ENCODE measurements around the gene PARP4.
"Not testable (repeated sequence)": the region's sequence is repeated elsewhere in the genome, so short reads cannot be mapped to it uniquely, and the experiment has no call there.

PARP4 gene

GRCh38 chr13:24506698-24507335 is 5.8 kb downstream of the PARP4 start:
- no peaks in the 10 kb centered on the region; the same call in 1 of the 2 replicates for H4K20me1 ChIP-seq (ENCODE audit: low read depth, low read length)
- no peaks in the 10 kb centered on the region for H3K9me3 ChIP-seq (ENCODE audit: insufficient read depth, low read length)
- no peak overlapping the region for H3K27ac ChIP-seq (ENCODE audit: low read depth, low read length)
- H2AFZ ChIP-seq (ENCODE audit: low read depth, low read length, severe bottlenecking), result no peak overlapping the region
- H3K9me2 ChIP-seq (replicated peaks; ENCODE audit: insufficient read depth, low read length), result no peaks in the 10 kb centered on the region
- no peaks in the 10 kb centered on the region for H3K27me3 ChIP-seq (ENCODE audit: low read length)
- no peaks in the 10 kb centered on the region for H3K36me3 ChIP-seq (ENCODE audit: low read length)
- no peak for TF ChIP-seq EZH2phosphoT487 (conservative IDR thresholded peaks at IDR 0.05; ENCODE audit: low read length)
- TF ChIP-seq, protein P1, sequence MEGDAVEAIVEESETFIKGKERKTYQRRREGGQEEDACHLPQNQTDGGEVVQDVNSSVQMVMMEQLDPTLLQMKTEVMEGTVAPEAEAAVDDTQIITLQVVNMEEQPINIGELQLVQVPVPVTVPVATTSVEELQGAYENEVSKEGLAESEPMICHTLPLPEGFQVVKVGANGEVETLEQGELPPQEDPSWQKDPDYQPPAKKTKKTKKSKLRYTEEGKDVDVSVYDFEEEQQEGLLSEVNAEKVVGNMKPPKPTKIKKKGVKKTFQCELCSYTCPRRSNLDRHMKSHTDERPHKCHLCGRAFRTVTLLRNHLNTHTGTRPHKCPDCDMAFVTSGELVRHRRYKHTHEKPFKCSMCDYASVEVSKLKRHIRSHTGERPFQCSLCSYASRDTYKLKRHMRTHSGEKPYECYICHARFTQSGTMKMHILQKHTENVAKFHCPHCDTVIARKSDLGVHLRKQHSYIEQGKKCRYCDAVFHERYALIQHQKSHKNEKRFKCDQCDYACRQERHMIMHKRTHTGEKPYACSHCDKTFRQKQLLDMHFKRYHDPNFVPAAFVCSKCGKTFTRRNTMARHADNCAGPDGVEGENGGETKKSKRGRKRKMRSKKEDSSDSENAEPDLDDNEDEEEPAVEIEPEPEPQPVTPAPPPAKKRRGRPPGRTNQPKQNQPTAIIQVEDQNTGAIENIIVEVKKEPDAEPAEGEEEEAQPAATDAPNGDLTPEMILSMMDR (IDR thresholded peaks at IDR 0.05; ENCODE audit: insufficient read depth, low read length, poor library complexity, severe bottlenecking), result no peak
- peaks cover 60% of the 10 kb centered on the region for H3K79me2 ChIP-seq (ENCODE audit: insufficient read depth, low read length)
- H3F3A ChIP-seq (ENCODE audit: insufficient read depth), result no peaks in the 10 kb centered on the region
- no peak overlapping the region for H3K4me3 ChIP-seq (ENCODE audit: insufficient read depth, low read length, poor library complexity, severe bottlenecking)
- H3K9ac ChIP-seq (ENCODE audit: low read length), result no peak overlapping the region
- H3K4me2 ChIP-seq (ENCODE audit: low read depth, low read length, poor library complexity, severe bottlenecking), result no peak overlapping the region

DNA sequence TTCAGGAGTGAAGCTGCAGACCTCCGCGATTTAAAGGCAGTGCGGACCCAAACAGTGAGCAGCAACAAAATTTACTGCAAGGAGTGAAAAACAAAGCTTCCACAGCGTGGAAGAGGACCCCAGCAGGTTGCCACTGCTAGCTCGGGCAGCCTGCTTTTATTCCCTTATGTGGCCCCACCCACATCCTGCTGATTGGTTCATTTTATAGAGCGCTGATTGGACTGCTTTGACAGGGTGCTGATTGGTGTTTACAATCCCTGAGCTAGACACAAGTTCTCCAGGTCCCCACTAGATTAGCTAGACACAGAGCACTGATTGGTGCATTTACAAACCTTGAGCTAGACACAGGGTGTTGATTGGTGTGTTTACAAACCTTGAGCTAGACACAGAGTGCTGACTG is 6.3 kb downstream of the PARP4 start:
- not testable (repeated sequence) for H3K9me3 ChIP-seq (ENCODE audit: insufficient read depth, low read length); H3K36me3 ChIP-seq (ENCODE audit: low read length); H3F3A ChIP-seq (ENCODE audit: insufficient read depth); H3K4me3 ChIP-seq (ENCODE audit: insufficient read depth, low read length, poor library complexity, severe bottlenecking); H3K27me3 ChIP-seq (ENCODE audit: low read length); H3K9ac ChIP-seq (ENCODE audit: low read length); H2AFZ ChIP-seq (ENCODE audit: low read depth, low read length, severe bottlenecking); H3K27ac ChIP-seq (ENCODE audit: low read depth, low read length); H4K20me1 ChIP-seq (ENCODE audit: low read depth, low read length); H3K4me2 ChIP-seq (ENCODE audit: low read depth, low read length, poor library complexity, severe bottlenecking); H3K9me2 ChIP-seq (replicated peaks; ENCODE audit: insufficient read depth, low read length)
- H3K79me2 ChIP-seq (ENCODE audit: insufficient read depth, low read length), result peaks cover 54% of the 10 kb centered on the region

DNA sequence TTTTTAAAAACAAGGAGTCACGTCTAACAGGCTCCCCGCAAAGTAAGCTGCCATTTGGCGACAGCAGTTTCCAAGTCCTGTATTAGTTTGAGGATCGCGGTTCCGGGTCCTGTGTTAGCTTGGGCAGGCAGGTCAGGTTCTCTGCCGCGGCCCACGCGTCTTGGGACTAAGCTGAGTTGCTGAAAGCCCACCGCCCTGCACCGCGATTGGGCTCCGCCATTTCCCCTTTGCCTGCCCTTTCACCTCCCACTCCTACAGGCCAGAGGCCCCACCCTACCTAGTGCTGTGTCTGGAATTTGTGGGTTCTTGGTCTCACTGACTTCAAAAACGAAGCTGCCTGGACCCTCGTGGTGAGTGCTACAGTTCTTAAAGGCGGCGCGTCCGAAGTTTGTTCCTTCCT is 6.8 kb downstream of the PARP4 start:
- Histone ChIP-seq H4K20me1 (ENCODE audit: low read depth, low read length) (no peaks in the 10 kb centered on the region; the same call in 1 of the 2 replicates), H3K9ac (ENCODE audit: low read length) (no peak overlapping the region), H3K79me2 (ENCODE audit: insufficient read depth, low read length) (peaks cover 49% of the 10 kb centered on the region), H3F3A (ENCODE audit: insufficient read depth) (no peaks in the 10 kb centered on the region; the same call in 1 of the 2 replicates), H3K9me2 (replicated peaks; ENCODE audit: insufficient read depth, low read length) (no peaks in the 10 kb centered on the region), H3K4me3 (ENCODE audit: insufficient read depth, low read length, poor library complexity, severe bottlenecking) (no peak overlapping the region), H2AFZ (ENCODE audit: low read depth, low read length, severe bottlenecking) (no peak overlapping the region), H3K36me3 (ENCODE audit: low read length) (peaks cover 9% of the 10 kb centered on the region; the same call in 1 of the 2 replicates), H3K27ac (ENCODE audit: low read depth, low read length) (no peak overlapping the region), H3K9me3 (ENCODE audit: insufficient read depth, low read length) (no peaks in the 10 kb centered on the region), H3K4me2 (ENCODE audit: low read depth, low read length, poor library complexity, severe bottlenecking) (no peak overlapping the region), H3K27me3 (ENCODE audit: low read length) (no peaks in the 10 kb centered on the region)
- no peak for TF ChIP-seq EZH2phosphoT487 (conservative IDR thresholded peaks at IDR 0.05; ENCODE audit: low read length)
- TF ChIP-seq, protein P1 (IDR thresholded peaks at IDR 0.05; ENCODE audit: insufficient read depth, low read length, poor library complexity, severe bottlenecking), result no peak

DNA sequence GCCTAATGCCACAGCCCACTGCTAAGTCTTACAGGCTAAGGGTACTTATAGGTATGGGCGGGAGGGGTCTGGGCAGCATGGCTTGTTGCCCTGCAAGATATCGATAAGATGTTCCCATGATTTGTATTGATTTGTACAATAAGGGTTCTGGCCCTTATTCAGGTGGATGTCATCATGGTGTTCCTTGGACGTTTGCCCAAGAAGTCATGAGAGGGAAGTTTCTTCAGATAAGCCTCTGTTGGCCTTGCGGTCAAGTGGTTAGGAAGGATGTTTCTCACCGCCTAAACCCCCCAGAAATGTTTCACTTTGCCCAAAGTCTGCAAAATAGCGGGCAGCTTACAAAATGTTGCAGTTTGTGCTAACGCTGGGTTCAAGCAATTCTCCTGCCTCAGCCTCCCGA is 7.3 kb downstream of the PARP4 start:
- no peaks in the 10 kb centered on the region for H3K9me2 ChIP-seq (replicated peaks; ENCODE audit: insufficient read depth, low read length)
- H3K4me3 ChIP-seq (ENCODE audit: insufficient read depth, low read length, poor library complexity, severe bottlenecking), result no peak overlapping the region
- TF ChIP-seq, protein P1 (IDR thresholded peaks at IDR 0.05; ENCODE audit: insufficient read depth, low read length, poor library complexity, severe bottlenecking), result no peak
- TF ChIP-seq EZH2phosphoT487 (conservative IDR thresholded peaks at IDR 0.05; ENCODE audit: low read length), result no peak
- no peaks in the 10 kb centered on the region for H3K9me3 ChIP-seq (ENCODE audit: insufficient read depth, low read length)
- H3K27ac ChIP-seq (ENCODE audit: low read depth, low read length), result no peak overlapping the region
- no peak overlapping the region for H2AFZ ChIP-seq (ENCODE audit: low read depth, low read length, severe bottlenecking)
- no peak overlapping the region for H3K4me2 ChIP-seq (ENCODE audit: low read depth, low read length, poor library complexity, severe bottlenecking)
- no peaks in the 10 kb centered on the region; the same call in 1 of the 2 replicates for H4K20me1 ChIP-seq (ENCODE audit: low read depth, low read length)
- H3K27me3 ChIP-seq (ENCODE audit: low read length), result no peaks in the 10 kb centered on the region
- peaks cover 45% of the 10 kb centered on the region for H3K79me2 ChIP-seq (ENCODE audit: insufficient read depth, low read length)
- H3K36me3 ChIP-seq (ENCODE audit: low read length), result peaks cover 10% of the 10 kb centered on the region; the same call in 1 of the 2 replicates
- no peaks in the 10 kb centered on the region; the same call in 1 of the 2 replicates for H3F3A ChIP-seq (ENCODE audit: insufficient read depth)
- no peak overlapping the region for H3K9ac ChIP-seq (ENCODE audit: low read length)
